ENCODE data around the gene TBC1D30. TPM values are rescaled to one million over a fixed set of nuclear protein-coding genes. Genes with fewer than 3 reads are reported as not detected.

The TBC1D30 gene
- total RNA-seq, 2 donors from 2014 or later: 1.7 to 1.9 TPM

GRCh38 chr12:64911081-64911480 is 86.6 kb downstream of the TBC1D30 start:
- no peaks in the 10 kb centered on the region for H3K9me3 ChIP-seq (ENCODE audit: control insufficient read depth, low read length)
- no peaks in the 10 kb centered on the region for H3K9me3 Mint-ChIP-seq
- DNase-seq: no peak
- H3K36me3 Mint-ChIP-seq (ENCODE audit: low read depth): no peaks in the 10 kb centered on the region
- TF ChIP-seq CTCF (conservative IDR thresholded peaks at IDR 0.05): no peak
- H3K4me3 Mint-ChIP-seq: no peak overlapping the region
- no peak overlapping the region for H3K27ac Mint-ChIP-seq
- no peak overlapping the region for H3K4me3 ChIP-seq (ENCODE audit: low read length)
- H3K27ac ChIP-seq (ENCODE audit: low read depth, low read length): no peak overlapping the region
- no peak overlapping the region for H3K9ac ChIP-seq (ENCODE audit: extremely low read depth, low read length, poor library complexity, severe bottlenecking)
- H3K27me3 Mint-ChIP-seq (ENCODE audit: insufficient read depth): no peaks in the 10 kb centered on the region
- H3K4me1 ChIP-seq (ENCODE audit: control insufficient read depth, insufficient read depth, low read length): peaks cover 4% of the 10 kb centered on the region
- WGBS, 2 experiments (ENCODE audit: insufficient coverage in 1 of 2, insufficient read length in 1 of 2): 89 to 94% methylated on average over 2 of the region's 3 CpGs
- no peaks in the 10 kb centered on the region for H3K27me3 ChIP-seq (ENCODE audit: control insufficient read depth, insufficient read depth, low read length, poor library complexity, severe bottlenecking)
- H3K36me3 ChIP-seq (ENCODE audit: control insufficient read depth, insufficient read depth, low read length): no peaks in the 10 kb centered on the region
- H3K4me1 Mint-ChIP-seq: no peaks in the 10 kb centered on the region

DNA sequence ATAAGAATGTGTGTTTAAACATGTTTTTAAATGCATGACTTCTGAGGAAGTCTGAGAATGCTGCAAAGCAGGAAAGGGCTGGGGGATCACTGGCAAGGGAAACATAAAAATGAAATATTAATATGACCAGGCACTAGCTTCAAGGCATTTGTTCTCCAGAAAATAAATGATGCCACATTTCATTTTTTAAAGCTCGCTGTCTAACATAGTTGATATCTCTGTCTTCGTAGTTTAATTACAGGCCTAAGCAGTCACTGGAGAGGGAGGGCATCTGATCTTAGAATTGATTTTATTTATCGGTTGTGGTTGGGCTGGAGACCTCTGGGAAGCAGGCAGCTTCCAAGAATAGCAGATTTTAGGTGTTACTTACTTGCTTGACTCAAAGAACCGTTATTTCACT is 87.5 kb downstream of the TBC1D30 start:
- H3K36me3 ChIP-seq (ENCODE audit: control insufficient read depth, insufficient read depth, low read length): no peaks in the 10 kb centered on the region
- H3K9ac ChIP-seq (ENCODE audit: extremely low read depth, low read length, poor library complexity, severe bottlenecking): no peak overlapping the region
- H3K27me3 Mint-ChIP-seq (ENCODE audit: insufficient read depth): no peaks in the 10 kb centered on the region
- H3K9me3 Mint-ChIP-seq: no peaks in the 10 kb centered on the region
- H3K9me3 ChIP-seq (ENCODE audit: control insufficient read depth, low read length): no peaks in the 10 kb centered on the region
- H3K27me3 ChIP-seq (ENCODE audit: control insufficient read depth, insufficient read depth, low read length, poor library complexity, severe bottlenecking): no peaks in the 10 kb centered on the region
- no peak overlapping the region for H3K27ac ChIP-seq (ENCODE audit: low read depth, low read length)
- no peaks in the 10 kb centered on the region for H3K4me1 Mint-ChIP-seq
- H3K27ac Mint-ChIP-seq: no peak overlapping the region
- 94 to 100% methylated on average over 4 of the region's 4 CpGs for WGBS, 2 experiments (ENCODE audit: insufficient coverage in 1 of 2, insufficient read length in 1 of 2)
- no peak overlapping the region for H3K4me3 Mint-ChIP-seq
- DNase-seq: no peak
- no peak for TF ChIP-seq CTCF (conservative IDR thresholded peaks at IDR 0.05)
- H3K4me1 ChIP-seq (ENCODE audit: control insufficient read depth, insufficient read depth, low read length): peaks cover 4% of the 10 kb centered on the region
- no peak overlapping the region for H3K4me3 ChIP-seq (ENCODE audit: low read length)
- no peaks in the 10 kb centered on the region for H3K36me3 Mint-ChIP-seq (ENCODE audit: low read depth)

- Histone ChIP-seq H3K4me1 (ENCODE audit: control insufficient read depth, insufficient read depth, low read length) (peaks cover 4% of the 10 kb centered on the region), H3K36me3 (ENCODE audit: control insufficient read depth, insufficient read depth, low read length) (no peaks in the 10 kb centered on the region), H3K9ac (ENCODE audit: extremely low read depth, low read length, poor library complexity, severe bottlenecking) (no peak overlapping the region), H3K27me3 (ENCODE audit: control insufficient read depth, insufficient read depth, low read length, poor library complexity, severe bottlenecking) (no peaks in the 10 kb centered on the region), H3K9me3 (ENCODE audit: control insufficient read depth, low read length) (no peaks in the 10 kb centered on the region), H3K4me3 (ENCODE audit: low read length) (no peak overlapping the region), H3K27ac (ENCODE audit: low read depth, low read length) (no peak overlapping the region)
- no peak for DNase-seq
- Mint-ChIP-seq H3K27ac (no peak overlapping the region), H3K4me3 (no peak overlapping the region), H3K4me1 (no peaks in the 10 kb centered on the region), H3K9me3 (no peaks in the 10 kb centered on the region), H3K36me3 (ENCODE audit: low read depth) (no peaks in the 10 kb centered on the region), H3K27me3 (ENCODE audit: insufficient read depth) (no peaks in the 10 kb centered on the region)
- TF ChIP-seq CTCF (conservative IDR thresholded peaks at IDR 0.05): no peak
- 93 to 96% methylated on average over 2 to 3 of the region's 3 CpGs for WGBS, 2 experiments (ENCODE audit: insufficient coverage in 1 of 2, insufficient read length in 1 of 2)
Observed at GRCh38 chr12:64912516-64913255, 88.2 kb downstream of the TBC1D30 start.

Measured in endodermal cell (in vitro differentiated cells).